ENCODE data around the gene BRICD5. TPM values are rescaled to one million over a fixed set of nuclear protein-coding genes. Genes with fewer than 3 reads are reported as not detected.
"Not testable (repeated sequence)": the region's sequence is repeated elsewhere in the genome, so short reads cannot be mapped to it uniquely, and the experiment has no call there.

The BRICD5 gene
- total and polyA plus RNA-seq, 2 of the 4 experiments (the other 2 are of a cell fraction) = 0.18 to 0.94 TPM

- H3K9me1 ChIP-seq (ENCODE audit: insufficient read depth, low read length) = peaks cover 3% of the 10 kb centered on the region
- no peak overlapping the region for H2AK9ac ChIP-seq (replicated peaks; ENCODE audit: low read depth, low read length, poor library complexity)
- H2BK5ac ChIP-seq (ENCODE audit: low read depth, low read length, poor library complexity, severe bottlenecking) = no peak overlapping the region
- H3K23ac ChIP-seq (ENCODE audit: low read depth, low read length) = no peak overlapping the region
- H4K5ac ChIP-seq (ENCODE audit: low read depth, low read length) = no peak overlapping the region
- POLR2A ChIA-PET (ENCODE audit: unreplicated experiment) = no interaction called here
- H3K4me3 ChIP-seq (ENCODE audit: insufficient read depth, low read depth, low read length) = no peak overlapping the region
- H3K4ac ChIP-seq (ENCODE audit: low read depth, low read length) = no peak overlapping the region
- no peak overlapping the region for H3K56ac ChIP-seq (ENCODE audit: extremely low read depth, insufficient read depth, low read length)
- H2BK20ac ChIP-seq (ENCODE audit: low read depth, low read length) = no peak overlapping the region
- no peaks in the 10 kb centered on the region for H3K9me3 ChIP-seq (ENCODE audit: control insufficient read depth, insufficient read depth, low read length)
- H3K27ac ChIP-seq (ENCODE audit: insufficient read depth, low read length) = no peak overlapping the region
- TF ChIP-seq BHLHE40 (IDR thresholded peaks at IDR 0.05; ENCODE audit: low read depth, low read length) = no peak
- no peak for TF ChIP-seq SMC3 (IDR thresholded peaks at IDR 0.05; ENCODE audit: low read depth, low read length)
- TF ChIP-seq MAFK (IDR thresholded peaks at IDR 0.05; ENCODE audit: low read depth, low read length) = no peak
- TF ChIP-seq FOS (IDR thresholded peaks at IDR 0.05; ENCODE audit: low read depth, low read length) = no peak
- no peak for TF ChIP-seq MAZ (IDR thresholded peaks at IDR 0.05; ENCODE audit: borderline replicate concordance, low read depth, low read length)
- no TSS peak for BruUV-seq (replicated peaks)
- H3K36me3 ChIP-seq (ENCODE audit: control insufficient read depth, insufficient read depth, low read length) = peaks cover 60% of the 10 kb centered on the region
- CTCF ChIA-PET = interaction anchor here (1.1 kb wide), 1 partner anchor 9 kb away, joined by 4 read pairs; the partner anchor contains the start of gene ECI1
- H3K18ac ChIP-seq (ENCODE audit: low read depth, low read length) = no peak overlapping the region
- DNase-seq (no peak), ATAC-seq (ENCODE audit: low read depth) (no peak)
- no peak overlapping the region for H4K91ac ChIP-seq (ENCODE audit: insufficient read depth, low read depth, low read length)
- intact Hi-C loops (cut with micrococcal nuclease) = no loop called here
- H2BK15ac ChIP-seq (ENCODE audit: low read depth, low read length) = no peak overlapping the region
- no peak overlapping the region for H2BK120ac ChIP-seq (ENCODE audit: low read depth, low read length)
- no peak overlapping the region for H3K9ac ChIP-seq (ENCODE audit: low read depth, low read length)
- no peak overlapping the region for H3K4me2 ChIP-seq (ENCODE audit: low read depth, low read length)
- no peaks in the 10 kb centered on the region for H3K27me3 ChIP-seq (ENCODE audit: control insufficient read depth, insufficient read depth, low read length)
- H4K8ac ChIP-seq (ENCODE audit: low read depth in 2 of 2, low read length in 2 of 2) = no peak overlapping the region
- no peak overlapping the region for H3K14ac ChIP-seq (replicated peaks; ENCODE audit: low read depth, low read length)
- no CpG with 5 or more reads among the region's 8 CpGs for WGBS, 2 experiments (ENCODE audit: extremely low coverage in 2 of 2, insufficient read length in 1 of 2)
- H2AFZ ChIP-seq (replicated peaks; ENCODE audit: low read length, poor library complexity) = no peak overlapping the region
- H2AK5ac ChIP-seq (ENCODE audit: low read depth, low read length) = no peak overlapping the region
- peaks cover 47% of the 10 kb centered on the region for H4K20me1 ChIP-seq (ENCODE audit: insufficient read depth, low read length)
- dilution Hi-C loops (cut with HindIII; ENCODE audit: low sequenced_read_pairs, unreplicated experiment) = no loop called here
- H3K79me1 ChIP-seq (ENCODE audit: low read depth in 1 of 2, low read length in 2 of 2) = peaks cover 24 to 54% of the 10 kb centered on the region in 2 experiments
- no peaks in the 10 kb centered on the region for H3K4me1 ChIP-seq (ENCODE audit: control insufficient read depth, insufficient read depth, low read length)
- in situ Hi-C loops (cut with MboI; ENCODE audit: low sequenced_read_pairs) = no loop called here
Measured at GRCh38 chr16:2260250-2260649, 49.6 kb upstream of the BRICD5 start.

GRCh38 chr16:2258530-2258929 lies 47.9 kb upstream of the BRICD5 start:
- H2BK20ac ChIP-seq (ENCODE audit: low read depth, low read length); H2AK9ac ChIP-seq (replicated peaks; ENCODE audit: low read depth, low read length, poor library complexity); H3K14ac ChIP-seq (replicated peaks; ENCODE audit: low read depth, low read length); POLR2A ChIA-PET (ENCODE audit: unreplicated experiment); H2BK120ac ChIP-seq (ENCODE audit: low read depth, low read length); DNase-seq; CTCF ChIA-PET; H2BK5ac ChIP-seq (ENCODE audit: low read depth, low read length, poor library complexity, severe bottlenecking); H2AFZ ChIP-seq (replicated peaks; ENCODE audit: low read length, poor library complexity); H3K23ac ChIP-seq (ENCODE audit: low read depth, low read length); H3K27ac ChIP-seq (ENCODE audit: insufficient read depth, low read length); H4K5ac ChIP-seq (ENCODE audit: low read depth, low read length); H3K9ac ChIP-seq (ENCODE audit: low read depth, low read length); ATAC-seq (ENCODE audit: low read depth); H3K4me1 ChIP-seq (ENCODE audit: control insufficient read depth, insufficient read depth, low read length); dilution Hi-C loops (cut with HindIII; ENCODE audit: low sequenced_read_pairs, unreplicated experiment); H2BK15ac ChIP-seq (ENCODE audit: low read depth, low read length); H3K18ac ChIP-seq (ENCODE audit: low read depth, low read length); H3K4me3 ChIP-seq (ENCODE audit: insufficient read depth, low read depth, low read length); H3K4ac ChIP-seq (ENCODE audit: low read depth, low read length); H4K91ac ChIP-seq (ENCODE audit: insufficient read depth, low read depth, low read length); H4K8ac ChIP-seq (ENCODE audit: low read depth in 2 of 2, low read length in 2 of 2); H3K9me1 ChIP-seq (ENCODE audit: insufficient read depth, low read length); H3K4me2 ChIP-seq (ENCODE audit: low read depth, low read length); BruUV-seq (replicated peaks); H2AK5ac ChIP-seq (ENCODE audit: low read depth, low read length); intact Hi-C loops (cut with micrococcal nuclease); H3K27me3 ChIP-seq (ENCODE audit: control insufficient read depth, insufficient read depth, low read length); H3K9me3 ChIP-seq (ENCODE audit: control insufficient read depth, insufficient read depth, low read length); H3K56ac ChIP-seq (ENCODE audit: extremely low read depth, insufficient read depth, low read length): not testable (repeated sequence)
- H3K79me1 ChIP-seq (ENCODE audit: low read depth in 1 of 2, low read length in 2 of 2) = peaks cover 27 to 46% of the 10 kb centered on the region in 2 experiments
- H3K36me3 ChIP-seq (ENCODE audit: control insufficient read depth, insufficient read depth, low read length) = peaks cover 61% of the 10 kb centered on the region
- whole genome bisulfite sequencing, 2 experiments (ENCODE audit: extremely low coverage in 2 of 2, insufficient read length in 1 of 2) = 100% methylated on average over 2 of the region's 7 CpGs; no CpG with 5 or more reads in 1 of the 2 experiments
- peaks cover 29% of the 10 kb centered on the region for H4K20me1 ChIP-seq (ENCODE audit: insufficient read depth, low read length)
- in situ Hi-C loops (cut with MboI; ENCODE audit: low sequenced_read_pairs) = loop anchor here (10.0 kb wide), 1 partner anchor 246 kb away; no protein-coding TSS in a partner anchor

Data from IMR-90 (cell line).